Right hindlimb (tissue), 1 donor: ENCODE data around the gene HELB.

Source experiments
- DNase-seq: peaks from one replicate; pipeline ENCODE4 v3.0.0-alpha.2; 2018

The HELB gene

GRCh38 chr12:66367015-66367667, 64.8 kb downstream of the HELB start:
- DNase-seq = no peak

- no peak for DNase-seq
Observed at GRCh38 chr12:66371982-66372381, 69.7 kb downstream of the HELB start.

- DNase-seq = no peak
Observed at GRCh38 chr12:66375560-66375959, 73.3 kb downstream of the HELB start.

- DNase-seq = no peak
Observed at GRCh38 chr12:66379616-66380015, 77.3 kb downstream of the HELB start.

- DNase-seq = no peak
Observed at GRCh38 chr12:66380769-66381535, 78.7 kb downstream of the HELB start.

- DNase-seq = no peak
Observed at GRCh38 chr12:66387117-66387516, 84.8 kb downstream of the HELB start.
